Hepatocyte (in vitro differentiated cells): ENCODE data around the gene MYO3B.

ENCODE experiments used
- CTCF ChIP-seq: fragments of 200-600 bp; sonication (generic); IDR thresholded peaks from 2 replicates; pipeline ENCODE4 v1.5.1; 2016; ENCODE audit warnings: antibody characterized with exemption, mild to moderate bottlenecking; ENCODE audit not compliant: poor library complexity
- EZH2 ChIP-seq: fragments of 200-600 bp; sonication (generic); IDR thresholded peaks from 2 replicates; pipeline ENCODE4 v1.6.1; 2016; ENCODE audit warnings: antibody characterized with exemption, mild to moderate bottlenecking, borderline replicate concordance
- EZH2phosphoT487 ChIP-seq: fragments of 200-600 bp; sonication (generic); IDR thresholded peaks from one replicate; pipeline ENCODE4 v1.6.1; 2018; ENCODE audit warnings: antibody characterized with exemption, mild to moderate bottlenecking, low read depth, moderate library complexity; ENCODE audit not compliant: unreplicated experiment, severe bottlenecking

DNA sequence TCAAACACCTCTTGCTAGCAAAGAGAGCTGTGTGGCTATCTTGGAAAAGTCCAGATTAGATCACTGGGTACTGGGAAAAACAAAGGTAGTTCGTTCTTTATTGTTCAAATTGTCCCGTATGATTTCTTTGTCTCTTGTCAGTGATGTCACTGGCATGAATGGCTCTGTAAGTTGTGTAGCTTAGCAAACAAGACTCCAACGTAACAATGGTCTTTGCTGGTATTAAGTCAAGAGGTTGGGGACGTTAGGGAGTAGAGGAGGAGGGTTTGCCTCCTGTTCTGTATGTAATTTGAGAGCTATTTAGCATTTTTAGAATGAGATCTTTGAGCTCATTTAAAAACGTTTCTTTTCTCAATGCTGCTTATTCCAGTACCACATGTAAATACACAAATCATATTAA is 320.7 kb downstream of the MYO3B start:
- TF ChIP-seq CTCF (no peak), EZH2 (no peak), EZH2phosphoT487 (no peak)
